Smooth muscle cell (in vitro differentiated cells): ENCODE results near the gene MPV17L. TPM values are rescaled to one million over a fixed set of nuclear protein-coding genes. Genes with fewer than 3 reads are reported as not detected.
"Not testable (repeated sequence)": the region's sequence is repeated elsewhere in the genome, so short reads cannot be mapped to it uniquely, and the experiment has no call there.

Source experiments
- DNase-seq: peaks from one replicate; lab custom pipeline; 2025; ENCODE audit not compliant: unreplicated experiment; lab: John Stamatoyannopoulos, UW
- H2AFZ ChIP-seq: fragments of 200-600 bp; sonication (generic); 2 replicates; pipeline ENCODE4 v1.6.0; 2016; ENCODE audit warnings: antibody characterized with exemption, low read depth, mild to moderate bottlenecking
- H3F3A ChIP-seq: fragments of 200-600 bp; sonication (generic); 2 replicates; pipeline ENCODE4 v1.6.0; 2017; ENCODE audit warnings: antibody characterized with exemption, low read depth
- H3K27ac ChIP-seq: fragments of 200-600 bp; sonication (generic); 2 replicates; pipeline ENCODE4 v1.5.1; 2016; ENCODE audit warnings: low read depth, mild to moderate bottlenecking
- H3K27me3 ChIP-seq: fragments of 200-600 bp; sonication (generic); 2 replicates; pipeline ENCODE4 v1.6.1; 2016; ENCODE audit warnings: low read depth, mild to moderate bottlenecking
- H3K36me3 ChIP-seq: fragments of 200-600 bp; sonication (generic); 2 replicates; pipeline ENCODE4 v1.5.1; 2016; ENCODE audit warnings: low read depth
- H3K4me1 ChIP-seq: fragments of 200-600 bp; sonication (generic); 2 replicates; pipeline ENCODE4 v1.5.1; 2016; ENCODE audit warnings: low read depth
- H3K4me2 ChIP-seq: fragments of 200-600 bp; sonication (generic); 2 replicates; pipeline ENCODE4 v1.6.0; 2016; ENCODE audit warnings: mild to moderate bottlenecking
- H3K4me3 ChIP-seq: fragments of 200-600 bp; sonication (generic); 2 replicates; pipeline ENCODE4 v1.5.1; 2016; ENCODE audit warnings: mild to moderate bottlenecking
- H3K79me2 ChIP-seq: fragments of 200-600 bp; sonication (generic); 2 replicates; pipeline ENCODE4 v1.6.0; 2016; ENCODE audit warnings: low read depth, mild to moderate bottlenecking
- H3K9ac ChIP-seq: fragments of 200-600 bp; sonication (generic); 2 replicates; pipeline ENCODE4 v1.6.0; 2016; ENCODE audit warnings: low read depth
- H3K9me3 ChIP-seq: fragments of 200-600 bp; sonication (generic); replicated peaks from 2 replicates; pipeline ENCODE4 v1.5.1; 2016; ENCODE audit warnings: low read depth
- H4K20me1 ChIP-seq: fragments of 200-600 bp; sonication (generic); 2 replicates; pipeline ENCODE4 v1.6.0; 2016; ENCODE audit warnings: low read depth
- WGBS: methylation state at CpG from one replicate; pipeline ENCODE4 v1.1.7; 2016; ENCODE audit warnings: low lambda C conversion rate; 5-methylcytosine and 5-hydroxymethylcytosine counted together
- polyA plus RNA-seq: library from polyadenylated mRNA; unstranded; fragments of >200 nt; fragmentation: Nextera tagmentation; extraction: Ambion mirVana; gene quantifications from 2 replicates; pipeline ENCODE4 v1.2.1, GENCODE V29; 2016
- total RNA-seq: library from RNA; depleted of rRNA; stranded (reverse); fragments of >200 nt; gene quantifications from 2 replicates; pipeline ENCODE4 v1.2.3, GENCODE V29; 2014
- TF ChIP-seq, protein P1 (sequence below): fragments of 200-600 bp; sonication (generic); IDR thresholded peaks from 2 replicates; pipeline ENCODE4 v1.5.1; 2017; ENCODE audit warnings: borderline replicate concordance, mild to moderate bottlenecking, antibody characterized with exemption; ENCODE audit not compliant: insufficient read depth, poor library complexity, severe bottlenecking

The MPV17L gene
- total and polyA plus RNA-seq, 2 experiments from 2014 or later, result not detected

DNA sequence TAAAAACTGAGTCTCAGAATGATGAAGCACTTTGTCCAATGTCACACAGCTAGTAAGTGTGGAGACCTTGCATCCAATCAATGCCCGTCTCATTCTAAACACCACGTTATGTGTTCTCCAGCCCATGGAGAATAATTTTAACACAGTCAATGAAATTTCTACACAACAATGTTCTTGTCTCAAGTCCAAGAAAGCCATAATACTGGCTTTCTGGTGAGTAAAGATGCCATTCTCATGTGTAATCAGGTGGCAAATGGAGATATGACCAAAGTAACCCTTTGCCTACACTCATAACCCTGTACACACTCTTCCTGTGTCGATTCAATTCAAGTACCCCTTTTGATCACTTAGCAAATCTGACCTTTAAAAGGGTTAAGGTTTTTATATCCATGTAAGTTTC is 12.7 kb upstream of the MPV17L start:
- H3K4me1 ChIP-seq, H3K9me3 ChIP-seq, H2AFZ ChIP-seq, H3K9ac ChIP-seq, H4K20me1 ChIP-seq, H3K4me3 ChIP-seq, H3K27me3 ChIP-seq, H3F3A ChIP-seq, H3K4me2 ChIP-seq, DNase-seq, H3K36me3 ChIP-seq, H3K79me2 ChIP-seq, H3K27ac ChIP-seq: not testable (repeated sequence)
- WGBS, result 54% methylated on average over 3 of the region's 3 CpGs

DNA sequence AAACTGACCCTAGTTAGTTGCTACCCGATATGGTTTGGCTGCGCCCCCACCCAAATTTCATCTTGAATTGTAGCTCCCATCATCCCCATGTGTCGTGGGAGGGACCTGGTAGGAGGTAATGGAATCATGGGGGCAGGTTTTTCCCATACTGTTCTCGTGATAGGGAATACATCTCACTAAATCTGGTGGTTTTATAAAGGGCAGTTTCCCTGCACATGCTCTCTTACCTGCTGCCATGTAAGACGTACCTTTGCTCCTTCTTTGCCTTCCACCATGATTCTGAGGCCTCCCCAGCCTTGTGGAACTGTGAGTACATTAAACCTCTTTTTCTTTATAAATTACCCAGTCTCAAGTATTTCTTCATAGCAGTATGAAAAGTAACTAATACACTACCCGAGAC is 7.5 kb upstream of the MPV17L start:
- not testable (repeated sequence) for H3K27me3 ChIP-seq, H3K79me2 ChIP-seq, H3K4me1 ChIP-seq, H4K20me1 ChIP-seq, H3K9me3 ChIP-seq, H3K4me2 ChIP-seq, H3F3A ChIP-seq, H3K27ac ChIP-seq, H2AFZ ChIP-seq, H3K4me3 ChIP-seq, H3K9ac ChIP-seq, H3K36me3 ChIP-seq, DNase-seq
- WGBS, result 72% methylated on average over 6 of the region's 6 CpGs

DNA sequence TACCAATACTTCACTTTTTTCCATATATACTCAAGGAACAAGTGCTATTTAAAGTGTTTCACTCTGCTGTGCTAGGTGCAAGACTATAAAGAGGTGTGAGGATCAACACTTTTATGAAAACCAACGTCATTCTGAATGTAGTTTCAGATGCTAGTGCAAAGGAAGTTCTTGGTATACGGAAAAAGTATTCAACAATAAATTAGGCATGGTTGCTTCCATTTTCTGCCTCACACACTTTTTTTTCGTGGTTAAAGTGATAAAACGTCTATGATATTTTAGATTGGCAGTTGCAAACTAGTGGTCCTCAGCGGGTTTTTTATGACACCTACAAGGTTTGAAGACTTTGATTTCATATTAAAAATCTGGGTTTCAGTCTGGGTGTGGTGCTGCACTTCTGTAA is 5.6 kb upstream of the MPV17L start:
- H3K4me3 ChIP-seq, H2AFZ ChIP-seq, DNase-seq, H3K9me3 ChIP-seq, H3K27me3 ChIP-seq, H3F3A ChIP-seq, H3K4me1 ChIP-seq, H3K79me2 ChIP-seq, H3K27ac ChIP-seq, H3K4me2 ChIP-seq, H3K36me3 ChIP-seq, H3K9ac ChIP-seq, H4K20me1 ChIP-seq: not testable (repeated sequence)
- 82% methylated on average over 5 of the region's 5 CpGs for WGBS

DNA sequence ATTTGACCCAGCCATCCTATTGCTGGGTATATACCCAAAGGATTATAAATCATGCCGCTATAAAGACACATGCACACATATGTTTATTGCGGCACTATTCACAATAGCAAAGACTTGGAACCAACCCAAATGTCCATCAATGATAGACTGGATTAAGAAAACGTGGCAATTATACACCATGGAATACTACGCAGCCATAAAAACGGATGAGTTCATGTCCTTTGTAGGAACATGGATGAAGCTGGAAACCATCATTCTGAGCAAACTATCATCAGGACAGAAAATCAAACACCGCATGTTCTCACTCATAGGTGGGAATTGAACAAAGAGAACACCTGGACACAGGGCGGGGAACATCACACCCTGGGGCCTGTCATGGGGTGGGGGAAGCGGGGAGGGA is 2.5 kb upstream of the MPV17L start:
- H3K27ac ChIP-seq, H3K4me3 ChIP-seq, H3K79me2 ChIP-seq, H3F3A ChIP-seq, H3K4me1 ChIP-seq, H3K27me3 ChIP-seq, H3K4me2 ChIP-seq, H3K36me3 ChIP-seq, H2AFZ ChIP-seq, H3K9me3 ChIP-seq, H3K9ac ChIP-seq, H4K20me1 ChIP-seq, DNase-seq: not testable (repeated sequence)
- WGBS, result 93% methylated on average over 6 of the region's 8 CpGs

DNA sequence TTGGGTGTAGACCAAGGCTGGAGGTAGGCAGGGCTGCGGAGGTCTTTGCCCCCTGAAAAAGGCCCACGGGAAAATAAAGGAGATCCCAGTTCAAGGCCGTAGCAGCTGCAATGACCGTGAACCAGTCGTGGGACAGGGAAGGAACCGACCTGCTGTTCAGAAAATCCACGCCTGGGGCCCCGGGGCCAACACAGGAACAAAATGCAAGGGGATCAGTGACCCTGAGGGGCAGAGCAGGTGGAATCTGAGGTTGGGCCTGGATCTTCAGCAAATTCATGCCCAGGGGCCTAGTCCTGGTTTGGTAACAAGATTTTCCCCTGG is 915 bp downstream of the MPV17L start:
- not testable (repeated sequence) for H3K4me3 ChIP-seq, H3K9me3 ChIP-seq, H4K20me1 ChIP-seq, H3K9ac ChIP-seq, H3K4me1 ChIP-seq, H3K36me3 ChIP-seq, H2AFZ ChIP-seq, H3K27ac ChIP-seq, H3K4me2 ChIP-seq, H3F3A ChIP-seq, DNase-seq, H3K79me2 ChIP-seq, H3K27me3 ChIP-seq
- 91% methylated on average over 7 of the region's 8 CpGs for WGBS

DNA sequence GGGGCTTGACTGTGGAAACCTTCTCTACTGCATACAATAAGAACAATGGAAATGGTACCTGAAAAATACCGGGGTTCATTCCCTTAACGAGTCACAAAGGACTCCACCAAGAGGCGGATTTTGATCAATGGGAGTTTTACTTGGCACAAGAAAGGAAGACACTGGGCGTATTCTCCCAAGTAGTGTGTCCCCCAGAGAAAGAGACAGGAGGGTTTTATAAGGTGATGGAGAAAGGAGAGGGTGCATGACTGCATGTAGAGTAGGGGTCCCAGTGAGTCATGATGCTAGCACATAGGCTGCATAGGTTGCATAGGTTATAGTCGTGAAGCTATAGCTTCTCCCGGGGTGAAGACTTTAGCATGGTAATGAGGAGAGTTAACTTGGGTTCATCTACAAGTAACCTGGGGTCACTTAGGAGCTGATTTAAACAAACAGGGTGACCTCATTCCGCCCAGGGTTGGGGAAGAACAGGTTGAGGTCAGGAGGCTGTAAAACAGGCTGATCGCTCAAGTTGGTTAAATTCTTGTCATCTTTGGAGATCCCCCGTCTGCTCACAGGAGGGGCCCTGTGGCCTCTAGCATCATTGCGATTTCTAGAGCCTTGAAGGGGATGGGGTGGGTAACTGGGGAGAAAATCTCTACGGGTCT is 1.5 kb downstream of the MPV17L start:
- no peaks in the 10 kb centered on the region for H3K9me3 ChIP-seq
- no peak overlapping the region for H3K4me3 ChIP-seq
- TF ChIP-seq, protein P1, sequence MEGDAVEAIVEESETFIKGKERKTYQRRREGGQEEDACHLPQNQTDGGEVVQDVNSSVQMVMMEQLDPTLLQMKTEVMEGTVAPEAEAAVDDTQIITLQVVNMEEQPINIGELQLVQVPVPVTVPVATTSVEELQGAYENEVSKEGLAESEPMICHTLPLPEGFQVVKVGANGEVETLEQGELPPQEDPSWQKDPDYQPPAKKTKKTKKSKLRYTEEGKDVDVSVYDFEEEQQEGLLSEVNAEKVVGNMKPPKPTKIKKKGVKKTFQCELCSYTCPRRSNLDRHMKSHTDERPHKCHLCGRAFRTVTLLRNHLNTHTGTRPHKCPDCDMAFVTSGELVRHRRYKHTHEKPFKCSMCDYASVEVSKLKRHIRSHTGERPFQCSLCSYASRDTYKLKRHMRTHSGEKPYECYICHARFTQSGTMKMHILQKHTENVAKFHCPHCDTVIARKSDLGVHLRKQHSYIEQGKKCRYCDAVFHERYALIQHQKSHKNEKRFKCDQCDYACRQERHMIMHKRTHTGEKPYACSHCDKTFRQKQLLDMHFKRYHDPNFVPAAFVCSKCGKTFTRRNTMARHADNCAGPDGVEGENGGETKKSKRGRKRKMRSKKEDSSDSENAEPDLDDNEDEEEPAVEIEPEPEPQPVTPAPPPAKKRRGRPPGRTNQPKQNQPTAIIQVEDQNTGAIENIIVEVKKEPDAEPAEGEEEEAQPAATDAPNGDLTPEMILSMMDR, result no peak
- no peak overlapping the region for H3K27ac ChIP-seq
- no peaks in the 10 kb centered on the region for H3K79me2 ChIP-seq
- 82% methylated on average over 11 of the region's 11 CpGs for WGBS
- H3K27me3 ChIP-seq, result no peaks in the 10 kb centered on the region
- no peaks in the 10 kb centered on the region for H4K20me1 ChIP-seq
- no peaks in the 10 kb centered on the region for H3K36me3 ChIP-seq
- H3K4me1 ChIP-seq, result no peaks in the 10 kb centered on the region
- H3F3A ChIP-seq, result no peaks in the 10 kb centered on the region
- H3K9ac ChIP-seq, result no peak overlapping the region
- H3K4me2 ChIP-seq, result no peak overlapping the region
- no peak for DNase-seq
- H2AFZ ChIP-seq, result no peak overlapping the region
